Measurements from ENCODE around the gene DCUN1D1.

- TF ChIP-seq POLR2AphosphoS5 (IDR thresholded peaks at IDR 0.05; ENCODE audit: low read depth) (no peak), CTCF (conservative IDR thresholded peaks at IDR 0.05; ENCODE audit: low read depth in 2 of 2) (no peak), JUNB (IDR thresholded peaks at IDR 0.05; ENCODE audit: unreplicated experiment) (no peak), EZH2 (IDR thresholded peaks at IDR 0.05; ENCODE audit: low read depth, unreplicated experiment) (no peak), ETS1 (IDR thresholded peaks at IDR 0.05) (no peak), ZNF331 (CRISPR knock-in tag; IDR thresholded peaks at IDR 0.05; ENCODE audit: low read depth) (no peak), EZH2phosphoT487 (IDR thresholded peaks at IDR 0.05; ENCODE audit: unreplicated experiment) (no peak), REST (IDR thresholded peaks at IDR 0.05; ENCODE audit: unreplicated experiment) (no peak), ZNF114 (CRISPR knock-in tag; IDR thresholded peaks at IDR 0.05) (no peak)
Observed at GRCh38 chr3:182979674-182980191, 605 bp downstream of the DCUN1D1 start.
